NOMO-1 (cell line): ENCODE data around the gene CABP4.
"Not testable (repeated sequence)": the region's sequence is repeated elsewhere in the genome, so short reads cannot be mapped to it uniquely, and the experiment has no call there.

Experiments
- DNase-seq, 2 experiments: peaks; one replicate each; lab custom pipeline; 2025; ENCODE audit not compliant: unreplicated experiment in 2 of 2; lab: John Stamatoyannopoulos, UW

CABP4 gene

DNA sequence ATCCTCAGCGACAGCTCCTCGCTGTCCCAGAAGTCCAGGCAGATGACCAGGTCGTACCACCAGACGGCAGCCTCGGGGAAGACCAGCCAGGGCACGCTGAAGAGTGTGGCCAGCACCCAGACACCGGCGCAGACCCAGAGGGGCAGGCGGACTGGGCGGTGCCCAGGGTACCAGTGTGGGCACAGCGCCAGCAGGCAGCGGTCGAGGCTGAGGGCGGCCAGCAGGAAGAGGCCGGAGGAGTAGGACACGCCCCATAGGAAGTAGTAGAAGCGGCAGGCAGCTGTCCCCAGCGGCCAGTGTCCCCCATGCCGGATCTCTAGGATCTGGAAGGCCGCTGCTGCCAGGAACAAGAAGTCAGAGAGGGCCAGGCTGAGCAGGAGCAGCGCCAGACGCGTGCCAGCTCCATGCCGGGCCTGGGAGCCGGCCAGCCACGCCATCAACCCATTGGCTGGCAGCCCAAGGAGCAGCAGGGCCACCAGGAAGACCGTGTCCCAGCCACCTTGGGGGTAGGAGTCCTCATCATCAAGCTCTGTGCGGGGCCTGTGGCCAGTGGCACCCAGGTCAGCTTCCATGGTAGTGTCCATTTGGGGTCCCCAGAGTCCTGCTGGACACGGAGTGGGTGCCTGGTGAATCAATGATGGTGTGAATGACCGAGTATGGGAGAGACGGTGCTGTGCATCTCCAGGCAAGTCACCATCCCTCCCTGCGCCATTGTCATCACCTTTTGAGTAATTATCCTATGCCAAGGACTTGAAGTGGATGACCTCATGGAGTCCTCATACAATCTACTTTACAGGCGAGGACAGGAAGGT lies 2.8 kb upstream of the CABP4 start, which contains the start of gene GPR152:
TSS of gene GPR152 (minus strand) at position 589 of the 812 bp plus-strand sequence. CDS start at position 584, 5 bp downstream.
- no peak for DNase-seq

DNA sequence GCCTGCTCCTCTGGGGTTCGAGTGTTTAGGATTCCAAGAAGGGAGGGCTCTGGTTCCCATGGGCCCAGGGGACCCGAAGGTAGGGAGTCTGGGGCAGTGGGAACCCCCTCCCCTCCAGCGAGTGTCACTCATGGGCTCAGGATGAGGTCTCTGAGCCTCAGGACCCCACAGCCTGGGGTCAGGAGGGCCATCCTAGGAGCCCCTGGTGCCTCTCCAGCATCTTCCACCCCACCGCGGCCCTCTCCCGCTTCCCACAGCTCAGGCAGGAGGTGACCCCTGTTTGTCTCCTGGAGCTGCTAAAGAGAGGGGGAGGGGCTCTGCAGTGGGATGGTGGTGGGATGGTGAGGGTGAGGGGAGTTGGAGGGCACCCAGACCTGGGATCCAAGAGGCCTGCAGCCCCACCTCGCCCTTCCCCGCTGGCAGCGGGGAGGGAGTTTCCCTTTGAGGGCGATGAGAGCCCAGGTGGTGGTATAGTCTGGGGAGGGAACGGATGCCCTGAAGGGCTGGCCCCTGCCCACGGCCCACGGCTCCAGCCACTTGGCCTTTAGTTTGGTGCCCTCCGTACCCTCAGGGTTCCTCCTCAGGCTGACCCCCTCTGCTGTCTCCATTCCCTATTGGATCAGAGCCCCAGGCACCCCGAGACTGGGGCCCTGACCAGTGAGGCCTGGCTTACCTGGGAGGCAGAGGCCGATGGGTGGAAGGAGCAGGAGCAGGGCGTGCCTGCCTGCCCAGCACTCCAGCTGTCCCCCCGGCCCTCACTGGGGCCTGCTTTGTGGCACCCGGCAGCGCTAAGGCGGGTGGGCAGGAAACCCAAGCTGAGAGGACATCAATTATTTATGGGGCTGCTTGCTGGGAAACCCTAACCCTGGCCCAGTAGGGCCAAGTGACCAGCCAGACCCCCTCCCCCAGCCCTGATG lies 1.1 kb upstream of the CABP4 start:
- DNase-seq = no peak

DNA sequence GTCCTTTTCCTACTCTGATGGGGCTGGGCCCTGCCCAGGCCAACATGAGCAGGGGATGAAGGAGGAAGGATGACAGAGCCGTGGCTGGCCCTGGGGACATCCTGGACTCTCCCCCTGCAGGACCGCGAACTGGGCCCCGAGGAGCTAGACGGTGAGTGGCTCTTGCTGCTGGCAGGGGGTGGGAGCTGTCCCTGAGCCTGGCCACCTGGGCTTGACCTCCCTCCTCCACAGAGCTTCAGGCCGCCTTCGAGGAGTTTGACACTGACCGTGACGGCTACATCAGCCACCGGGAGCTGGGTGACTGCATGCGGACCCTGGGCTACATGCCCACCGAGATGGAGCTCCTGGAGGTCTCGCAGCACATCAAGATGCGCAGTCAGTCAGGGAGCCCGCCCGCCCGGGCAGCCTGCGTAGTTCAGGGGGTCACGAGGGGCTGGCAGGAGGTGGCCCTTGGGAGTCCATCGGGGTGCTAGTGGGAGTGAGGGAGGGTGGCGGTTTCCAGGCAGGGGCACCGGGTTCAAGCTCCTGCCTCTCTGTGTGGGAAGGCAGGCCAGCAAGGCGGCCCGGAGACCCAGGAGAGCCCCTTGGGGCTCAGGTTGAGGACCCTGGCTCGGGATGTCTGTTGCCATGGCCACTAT lies 1.0 kb downstream of the CABP4 start:
- no peak for DNase-seq

DNA sequence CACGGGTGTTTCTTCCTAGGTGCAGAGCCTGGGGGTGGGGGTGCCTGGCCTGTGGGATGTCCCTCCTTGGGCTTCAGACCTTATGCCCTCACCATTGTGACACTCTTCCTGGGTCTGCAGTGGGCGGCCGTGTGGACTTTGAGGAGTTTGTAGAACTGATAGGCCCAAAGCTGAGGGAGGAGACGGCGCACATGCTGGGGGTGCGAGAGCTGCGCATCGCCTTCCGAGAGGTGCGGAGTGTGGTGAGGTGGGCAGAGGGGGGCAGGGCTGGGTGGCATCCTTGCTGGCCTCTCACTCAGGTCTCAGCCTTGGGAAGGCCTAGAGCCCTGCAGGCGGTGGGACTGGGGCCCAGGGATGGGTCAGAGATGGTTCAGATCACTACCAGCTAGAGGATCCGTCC lies 2.3 kb downstream of the CABP4 start:
- no peak for DNase-seq

DNA sequence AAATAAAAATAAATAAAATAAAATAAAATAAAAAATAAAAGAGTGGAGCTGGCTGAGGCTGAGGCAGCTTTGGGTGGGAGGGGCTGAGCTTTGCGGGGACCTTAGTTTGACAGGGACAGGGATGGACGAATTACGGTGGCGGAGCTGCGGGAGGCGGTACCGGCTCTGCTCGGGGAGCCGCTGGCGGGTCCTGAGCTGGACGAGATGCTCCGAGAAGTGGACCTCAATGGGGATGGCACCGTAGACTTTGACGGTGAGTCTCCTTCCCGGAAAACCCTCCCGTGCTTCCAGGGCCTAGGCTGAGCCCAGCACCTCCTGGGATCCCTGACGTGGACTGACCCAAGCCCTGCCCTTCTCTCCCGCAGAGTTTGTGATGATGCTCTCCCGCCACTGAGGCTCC lies 3.1 kb downstream of the CABP4 start:
- no peak for DNase-seq

DNA sequence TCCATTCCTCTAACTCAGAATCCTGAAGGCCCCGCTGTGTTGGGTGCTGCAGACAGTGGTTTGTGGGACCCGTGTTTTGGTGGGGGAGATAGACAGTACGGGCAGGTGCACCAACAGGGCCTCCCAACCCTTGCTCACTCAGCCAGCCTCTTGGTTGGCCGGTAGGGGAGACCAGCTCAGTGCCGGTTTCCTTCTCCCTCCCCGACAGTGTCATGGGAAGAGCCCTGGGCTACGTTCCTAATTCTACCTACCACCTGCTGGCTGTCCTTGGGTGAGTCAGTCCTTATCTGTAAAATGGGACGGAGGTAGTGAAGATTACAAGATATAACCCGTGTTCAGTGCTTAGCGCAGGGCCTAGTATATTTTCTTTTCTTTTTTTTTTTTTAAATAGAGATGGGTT lies 8.0 kb downstream of the CABP4 start:
- DNase-seq = no peak

DNA sequence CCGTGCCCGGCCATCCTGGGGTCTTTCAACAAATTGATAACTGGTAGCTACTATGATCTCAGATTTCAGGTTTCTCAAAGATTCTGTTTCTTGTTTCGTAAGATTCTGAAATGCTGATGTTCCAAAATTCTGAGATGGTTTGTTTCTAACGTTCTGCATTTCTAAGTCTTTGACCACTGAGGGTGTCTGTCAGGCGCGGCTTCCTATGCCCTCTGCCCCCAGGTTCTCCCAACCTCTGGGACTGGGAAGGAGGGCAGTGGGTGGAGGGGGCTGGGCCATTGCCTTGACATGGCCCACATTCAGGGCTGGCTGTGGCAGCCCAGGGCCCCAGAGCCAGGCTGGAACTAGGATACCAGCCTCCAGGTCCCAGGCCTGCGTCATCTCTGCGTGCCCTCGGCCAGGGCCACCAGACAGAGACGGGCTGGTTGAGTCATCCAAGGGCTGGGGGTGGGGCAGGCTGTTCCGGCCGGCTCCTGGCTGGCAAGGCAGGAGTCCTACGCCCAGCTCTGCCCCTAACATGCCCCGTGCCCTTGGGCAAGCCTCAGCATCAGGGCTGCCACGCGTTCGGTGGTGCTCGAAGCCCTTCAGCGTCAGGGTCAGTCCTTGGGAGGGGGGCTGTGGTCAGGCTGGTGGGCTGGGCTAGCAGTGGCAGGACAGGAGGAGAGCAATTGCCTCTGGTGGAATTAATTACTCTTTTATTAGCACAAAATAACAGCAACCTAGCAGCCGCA lies 8.7 kb downstream of the CABP4 start:
- DNase-seq = peak; percentile 78 to 92

DNA sequence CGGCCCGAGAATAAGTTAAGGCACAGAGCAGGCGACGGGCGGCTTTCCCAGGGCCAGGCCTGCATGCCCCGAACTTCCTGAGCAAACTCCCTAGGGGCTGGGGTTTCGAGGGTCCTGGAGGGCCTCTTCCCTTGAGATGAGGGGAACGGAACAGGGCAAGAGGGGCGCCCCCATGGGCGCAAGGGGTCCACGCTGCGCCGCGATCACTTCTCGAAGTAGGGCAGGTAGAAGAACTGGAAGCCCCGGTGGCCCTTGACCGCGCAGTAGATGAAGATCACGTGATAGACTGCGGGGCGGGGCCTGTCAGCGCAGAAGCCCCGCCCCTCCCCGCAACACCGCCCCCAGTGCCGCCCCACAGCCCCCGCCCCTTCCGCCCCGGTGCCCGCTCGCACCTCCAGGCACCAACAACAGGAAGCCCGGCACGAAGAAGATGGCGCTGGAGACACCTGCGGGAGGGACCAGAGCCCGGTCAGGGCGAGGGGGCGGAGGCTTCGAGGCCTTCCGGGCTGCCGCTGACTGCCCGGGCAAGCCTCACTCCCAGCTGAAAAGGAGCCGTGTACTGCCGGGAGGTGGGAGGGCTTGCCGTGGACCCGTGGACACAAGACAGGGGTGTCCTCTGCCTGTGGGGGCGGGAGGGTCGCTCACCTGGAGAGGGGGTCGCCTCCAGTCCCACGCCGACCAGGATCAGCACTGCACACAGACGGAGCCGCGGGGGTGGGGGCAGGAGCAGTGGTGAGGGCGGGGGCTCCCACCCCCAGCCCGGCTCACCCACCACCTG lies 9.4 kb downstream of the CABP4 start:
- peak; percentile 92 to 93 for DNase-seq

DNA sequence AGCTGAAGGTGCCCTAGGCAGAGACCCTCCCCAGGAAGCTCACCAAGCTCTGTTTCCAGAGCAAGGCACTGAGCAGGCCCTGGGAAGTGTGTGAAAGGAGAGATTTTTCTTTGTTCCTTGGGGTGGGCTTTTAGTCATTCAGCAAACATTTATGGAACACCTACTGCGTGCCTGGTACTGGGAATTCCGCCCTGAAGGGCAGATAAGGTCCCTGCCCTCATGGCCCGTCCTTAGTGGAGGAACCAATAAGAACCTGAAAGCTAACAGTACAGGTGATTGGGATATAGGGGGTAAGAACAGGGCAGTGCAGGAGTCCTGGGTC lies 10.0 kb downstream of the CABP4 start:
- no peak for DNase-seq

DNA sequence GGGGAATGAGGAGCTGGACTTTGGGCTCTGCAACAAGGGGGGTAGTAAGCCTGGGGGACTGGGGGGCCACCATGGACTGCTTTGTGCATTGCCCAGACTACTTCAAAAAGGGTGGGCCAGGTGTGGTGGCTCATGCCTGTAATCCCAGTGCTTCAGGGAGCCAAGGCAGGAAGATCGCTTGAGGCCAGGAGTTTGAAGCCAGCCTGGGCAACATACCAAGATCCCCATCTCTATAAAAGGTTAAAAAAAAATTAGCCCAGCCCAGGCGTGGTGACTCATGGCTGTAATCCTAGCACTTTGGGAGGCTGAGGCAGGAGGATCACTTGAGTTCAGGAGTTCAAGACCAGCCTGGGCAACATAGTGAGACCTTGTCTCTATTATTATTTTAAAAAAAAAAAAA lies 10.4 kb downstream of the CABP4 start:
- not testable (repeated sequence) for DNase-seq

DNA sequence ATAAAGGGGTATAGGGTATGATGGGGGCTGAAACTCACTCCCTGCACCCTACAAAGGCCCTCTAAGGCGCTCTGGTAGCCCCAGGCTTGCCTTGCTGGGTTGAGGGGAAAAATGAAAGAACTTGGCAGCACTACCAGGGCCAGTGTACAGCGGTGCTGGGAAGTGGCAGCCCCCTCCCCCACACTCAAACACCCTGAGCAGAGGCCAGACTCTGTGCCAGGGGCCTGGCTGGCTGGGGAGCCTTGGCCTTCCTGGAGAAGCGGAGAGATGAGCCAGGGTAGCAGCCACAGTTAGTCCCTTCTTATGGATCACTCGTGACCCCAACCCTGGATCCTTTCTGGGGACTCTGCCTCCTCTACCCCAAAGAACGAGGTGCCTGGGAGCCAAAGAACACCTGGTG lies 11.2 kb downstream of the CABP4 start:
- no peak for DNase-seq

DNA sequence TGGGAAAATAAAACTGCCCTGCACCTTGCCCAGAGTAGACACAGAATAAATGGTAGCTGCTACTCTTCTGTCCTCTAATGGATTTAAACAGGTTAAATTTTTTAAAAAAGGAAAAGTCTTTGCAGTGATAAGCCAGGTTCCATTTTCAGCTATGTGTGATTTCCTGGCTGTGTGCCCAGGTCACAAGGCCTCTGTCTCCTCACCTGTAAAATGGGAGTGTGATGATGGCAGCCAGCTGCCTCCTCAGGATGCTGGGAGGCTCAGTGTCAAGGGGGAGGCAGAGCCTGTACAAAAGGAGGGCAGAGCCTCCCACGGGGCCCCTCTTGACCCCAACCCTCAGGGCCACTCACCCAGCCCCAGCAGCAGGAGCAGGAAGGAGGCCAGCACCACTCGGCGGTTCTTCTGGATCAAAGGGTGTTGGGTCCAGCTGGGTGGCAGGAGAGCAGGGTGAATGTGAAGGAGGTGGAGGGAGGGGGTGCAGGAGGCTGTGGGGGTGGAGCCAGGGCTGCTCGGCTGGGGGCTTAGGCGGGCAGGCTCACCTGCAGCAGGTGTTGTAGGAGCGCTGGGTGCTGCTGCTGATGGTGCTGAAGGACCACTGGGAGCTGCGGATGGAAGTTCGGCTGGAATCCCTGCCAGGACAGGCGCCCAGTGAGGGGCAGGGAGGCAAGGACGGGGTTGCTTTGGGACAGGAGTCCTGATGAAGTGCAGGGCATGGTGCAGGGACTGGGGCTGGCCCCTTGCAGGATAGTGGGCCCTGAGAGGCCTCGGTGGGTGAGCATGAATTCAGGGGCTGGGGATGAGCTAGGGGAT lies 12.0 kb downstream of the CABP4 start:
- no peak for DNase-seq

DNA sequence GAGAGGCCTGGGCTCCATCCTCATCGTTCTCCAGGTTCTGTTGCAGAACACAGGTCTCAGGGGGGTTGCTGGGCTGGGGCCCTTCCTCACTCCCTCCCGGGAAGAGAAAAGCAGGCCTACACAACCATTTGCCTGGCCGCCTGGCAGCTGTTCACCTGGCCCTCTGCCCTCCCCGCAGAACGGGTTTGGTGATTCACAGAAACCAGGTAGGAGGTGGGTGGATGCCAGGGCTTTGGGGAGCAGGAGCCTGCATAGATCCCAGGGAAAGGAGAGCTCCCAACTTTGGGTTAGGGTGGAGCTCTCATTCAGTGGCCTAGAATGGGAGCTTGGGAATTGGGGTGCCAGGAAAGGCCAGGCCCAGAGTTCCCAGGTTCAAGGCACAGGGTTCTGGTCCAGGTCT lies 12.9 kb downstream of the CABP4 start:
- DNase-seq = no peak

DNA sequence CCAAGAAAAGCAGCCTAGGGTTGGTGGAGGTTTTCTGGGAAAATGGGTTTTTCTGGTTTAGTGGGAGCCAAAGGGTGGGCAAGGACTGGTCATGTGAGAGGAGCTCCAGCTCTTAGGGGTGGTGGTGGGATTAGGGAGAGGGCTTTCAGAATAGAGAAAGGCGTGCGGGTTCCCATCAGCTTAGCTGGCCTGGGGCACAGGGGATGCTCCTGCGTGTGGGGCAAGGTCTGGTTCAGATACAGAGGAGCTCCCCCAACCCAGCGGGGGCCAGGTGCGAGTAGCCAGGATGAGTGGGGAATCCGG lies 13.3 kb downstream of the CABP4 start:
- DNase-seq = no peak

DNA sequence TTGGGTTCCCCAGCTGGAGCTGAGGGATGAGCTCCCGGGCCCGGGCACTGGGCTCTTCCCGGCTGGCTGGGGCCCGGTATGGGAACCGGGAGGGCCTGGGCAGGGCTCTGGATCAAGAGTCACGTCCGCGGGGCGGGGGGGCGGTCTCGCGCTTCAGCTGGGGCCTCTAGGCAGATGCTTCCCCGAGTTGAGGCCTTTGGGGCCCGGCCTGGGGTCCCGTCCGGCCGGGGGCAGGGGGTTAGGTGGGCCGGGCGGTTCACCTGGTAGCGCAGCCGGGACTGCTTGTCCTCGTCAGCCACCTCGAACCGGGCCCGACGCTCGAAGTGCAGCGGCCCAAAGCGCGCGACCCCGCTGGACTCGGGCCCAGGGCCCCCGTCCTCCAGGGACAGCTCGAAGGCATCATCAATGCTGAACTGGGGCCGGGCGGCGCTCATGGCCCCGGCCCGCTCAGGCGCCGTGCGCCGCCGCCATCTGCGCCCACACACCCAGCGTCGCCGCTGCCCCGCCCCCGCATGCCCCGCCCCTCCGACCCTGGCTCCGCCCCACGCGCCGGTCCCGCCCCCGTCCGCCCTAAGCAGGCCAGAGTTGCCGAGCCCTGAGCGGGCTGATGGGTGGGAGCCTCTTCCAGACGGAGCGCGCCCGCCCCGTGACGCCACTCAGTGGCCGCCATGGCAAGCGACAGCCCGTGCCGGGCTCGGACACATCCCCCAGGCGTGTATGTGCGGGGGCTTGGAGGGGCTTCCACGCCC lies 13.8 kb downstream of the CABP4 start, which contains the start of gene TMEM134:
TSS of gene TMEM134 (minus strand) at position 493 of the 749 bp plus-strand sequence. CDS start at position 434, 59 bp downstream.
- DNase-seq = peak; percentile 85 to 91

DNA sequence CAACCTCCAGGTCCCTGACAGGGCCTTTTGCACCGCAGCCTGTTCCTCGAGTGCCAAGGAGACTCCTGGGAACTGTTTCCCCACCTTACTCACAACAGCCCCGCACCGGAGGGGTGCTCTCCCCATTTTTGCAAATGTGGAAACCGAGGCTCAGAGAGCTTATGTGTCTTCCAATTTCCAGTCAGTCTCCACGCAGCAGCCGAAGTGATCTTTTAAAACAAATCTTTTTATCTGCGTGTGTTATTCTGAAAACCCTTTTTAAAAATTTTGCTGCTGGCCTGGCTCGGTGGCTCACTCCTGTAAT lies 14.3 kb downstream of the CABP4 start:
- no peak for DNase-seq

DNA sequence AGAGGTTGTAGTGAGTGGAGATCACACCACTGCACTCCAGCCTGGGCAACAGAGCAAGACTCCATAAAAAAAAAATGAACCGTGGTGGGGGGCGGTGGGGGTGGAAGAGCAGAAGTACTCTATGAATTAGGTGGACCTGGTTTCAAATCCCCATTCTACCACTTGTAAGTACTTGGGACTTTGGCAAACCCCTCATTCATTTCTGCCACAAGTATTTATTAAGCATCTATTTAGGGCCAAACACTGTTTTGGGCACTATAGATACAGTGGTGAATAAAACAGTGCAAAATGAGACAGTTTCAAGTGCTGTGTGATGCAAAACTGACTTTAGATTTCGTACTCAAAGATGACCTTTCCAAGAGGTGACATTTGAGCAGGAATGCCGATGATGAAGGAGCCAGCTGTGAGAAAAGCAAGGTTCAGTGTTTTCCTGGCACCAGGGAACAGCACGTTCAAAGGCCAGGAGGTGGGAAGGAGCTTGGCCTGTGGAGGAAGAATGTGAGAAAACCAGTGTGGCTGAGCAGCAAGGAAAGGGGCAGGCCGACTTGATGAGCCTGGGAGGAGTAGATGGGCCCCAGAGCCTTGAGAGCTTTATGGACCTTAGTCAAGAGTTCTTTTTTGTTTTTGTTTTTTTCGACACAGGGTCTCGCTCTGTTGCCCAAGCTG lies 15.3 kb downstream of the CABP4 start:
- DNase-seq = no peak

DNA sequence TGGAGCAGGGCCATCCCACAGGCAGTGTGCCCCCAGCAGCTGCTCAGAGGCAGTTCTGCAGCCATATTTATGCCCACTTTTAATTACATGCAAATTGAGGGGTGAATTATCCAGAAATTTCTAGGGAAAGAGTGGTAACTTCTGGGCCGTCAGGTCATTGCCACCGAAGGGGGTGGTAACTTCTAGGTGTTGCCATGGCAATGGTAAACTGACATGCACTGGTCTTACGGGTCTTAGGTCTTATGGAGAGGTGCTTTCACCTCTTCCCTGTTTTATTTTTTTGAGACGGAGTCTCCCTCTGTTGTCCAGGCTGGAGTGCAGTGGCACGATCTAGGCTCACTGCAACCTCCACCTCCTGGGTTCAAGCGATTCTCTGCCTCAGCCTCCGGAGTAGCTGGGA lies 17.7 kb downstream of the CABP4 start:
- no peak for DNase-seq
